Fibroblast of skin of left biceps (primary cell): ENCODE measurements around the gene TANGO2.

Source experiments
- DNase-seq, 2 experiments: peaks; one replicate each; pipeline ENCODE4 v3.0.0-alpha.2; 2013; ENCODE audit warnings: low read depth in 2 of 2

TANGO2 gene

DNA sequence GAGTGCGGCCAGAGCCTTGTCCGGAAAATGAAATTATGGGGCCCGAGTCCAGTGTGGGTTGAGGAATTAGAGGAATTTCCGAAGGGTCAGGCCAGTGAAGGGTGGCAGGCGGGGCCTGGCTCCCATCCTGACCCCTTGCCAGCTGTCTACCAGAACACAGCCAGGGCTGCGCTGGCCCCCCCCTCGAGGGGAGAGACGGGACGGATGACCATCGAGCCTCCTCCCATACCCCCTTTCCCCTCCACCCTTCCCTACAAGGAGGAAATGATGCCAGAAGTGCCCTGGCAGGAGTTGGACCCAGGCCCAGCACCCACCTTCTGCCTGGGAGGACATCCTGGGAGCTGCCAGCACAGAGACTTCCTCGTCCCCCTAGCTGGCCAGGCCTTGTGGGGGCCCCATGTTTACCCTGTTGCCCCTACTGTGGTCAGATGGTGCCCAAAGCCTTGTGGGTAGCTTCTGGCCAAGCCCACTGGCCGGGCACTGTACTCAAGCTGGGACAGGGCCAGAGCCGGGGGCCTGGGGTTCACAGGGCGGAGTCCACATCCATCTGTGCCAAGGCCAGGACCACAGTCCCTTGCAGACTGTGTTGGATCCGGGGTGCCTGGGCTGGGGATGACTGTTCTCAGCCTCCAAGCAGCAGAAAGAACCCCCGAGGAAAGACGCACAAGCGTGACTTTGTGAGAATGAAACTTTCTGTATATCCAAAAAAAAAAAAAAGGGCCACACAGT is 25.1 kb upstream of the TANGO2 start:
- no peak for DNase-seq

DNA sequence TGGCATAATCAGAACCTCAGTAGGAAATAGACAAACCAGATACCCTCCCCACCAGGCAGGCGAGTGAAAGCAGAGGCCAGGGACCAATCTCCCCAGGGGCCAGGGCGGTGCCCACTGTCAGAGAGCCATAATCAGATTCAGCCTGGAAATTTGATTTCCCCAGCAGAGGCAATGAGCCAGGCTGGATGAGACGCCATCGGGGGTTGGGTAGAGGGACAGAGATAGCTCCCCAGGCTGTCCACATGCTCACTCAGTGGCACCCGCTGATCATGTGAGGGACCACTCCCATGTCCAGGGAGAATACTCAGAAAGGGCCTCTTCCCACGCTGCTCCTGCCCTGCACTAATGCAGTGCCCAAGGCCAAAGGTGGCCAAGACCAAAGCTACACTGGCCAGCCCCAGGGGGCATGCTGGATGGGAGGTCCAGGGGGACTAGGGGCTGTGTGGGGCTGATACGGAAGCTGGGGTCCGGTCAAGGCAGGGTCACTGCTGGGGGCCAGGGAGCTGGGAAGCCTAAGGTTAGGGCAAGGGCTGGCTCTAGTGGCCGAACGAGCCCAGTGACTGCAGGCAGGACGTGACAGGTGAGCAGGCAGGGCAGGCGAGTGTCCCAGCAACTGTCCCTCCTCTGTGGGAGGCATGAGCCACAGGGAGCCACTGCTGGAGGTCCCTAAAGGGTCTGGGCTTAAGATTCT is 24.1 kb upstream of the TANGO2 start:
- DNase-seq = no peak

DNA sequence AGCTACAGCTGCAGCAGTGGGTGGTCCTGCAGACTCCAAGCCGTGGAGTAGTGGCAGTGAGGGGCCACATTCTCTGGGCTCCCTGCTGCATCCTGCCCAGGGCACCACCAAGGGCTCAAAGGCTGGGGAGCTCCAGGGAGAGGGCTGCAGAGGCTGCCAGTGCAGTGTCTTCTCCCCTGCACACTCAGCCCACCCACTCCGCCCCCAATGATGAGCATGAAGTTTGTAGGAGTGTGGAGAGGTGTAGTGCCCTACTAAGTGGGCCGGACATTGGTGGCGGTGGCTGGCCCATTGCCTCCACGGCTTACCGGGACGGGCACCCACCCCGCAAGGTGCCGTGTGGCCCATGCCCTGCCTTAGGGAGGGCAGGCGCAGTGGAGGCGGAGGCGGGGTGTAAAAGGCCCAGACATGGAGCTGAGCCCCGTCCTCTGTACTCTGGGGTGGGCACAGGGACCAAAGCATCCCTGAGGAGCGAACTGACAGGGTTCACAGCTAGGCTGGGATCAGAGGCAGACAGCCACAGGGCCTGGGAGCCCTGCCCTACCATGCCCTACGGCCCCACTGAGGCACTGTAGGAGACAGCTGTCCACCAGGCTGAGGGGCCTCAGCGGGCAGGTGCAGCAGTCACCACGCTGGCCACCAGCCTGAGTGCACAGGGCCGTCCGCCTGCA is 23.2 kb upstream of the TANGO2 start:
- no peak for DNase-seq

DNA sequence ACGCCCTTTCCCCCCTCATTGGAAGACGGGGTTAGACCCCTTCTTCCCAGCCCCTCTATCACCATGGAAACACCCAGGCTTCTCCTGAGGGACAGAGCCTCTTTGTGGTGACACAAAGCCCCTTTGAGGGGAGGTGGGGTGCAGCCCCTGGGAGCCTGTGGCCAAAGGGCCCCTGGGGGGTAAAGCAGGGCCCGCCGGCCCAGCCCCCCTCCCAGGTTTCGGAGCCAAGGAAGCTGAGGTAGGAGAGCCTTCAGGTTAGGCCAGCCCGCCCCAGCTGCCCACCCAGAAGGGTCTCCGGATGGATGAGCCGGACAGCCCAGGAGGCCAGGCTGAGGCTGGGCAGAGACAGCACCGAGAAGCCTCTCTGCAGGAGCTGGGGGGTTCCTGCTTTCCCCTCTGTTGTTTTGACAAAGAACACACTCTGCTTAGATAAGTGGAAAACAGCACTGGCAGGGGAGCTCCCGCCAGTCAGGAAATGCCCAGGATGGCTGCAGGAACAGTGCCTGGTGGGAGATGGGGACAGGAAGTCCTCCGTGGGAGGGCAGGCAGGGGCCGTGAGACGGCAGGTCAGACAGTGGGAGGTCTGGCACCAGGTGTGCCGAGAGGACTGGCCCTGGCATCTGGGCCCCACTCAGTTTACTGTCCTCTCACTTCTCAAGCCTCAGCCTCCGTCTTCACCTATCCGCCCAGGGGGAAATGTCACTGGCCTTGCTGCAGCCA is 22.5 kb upstream of the TANGO2 start:
- DNase-seq = no peak

DNA sequence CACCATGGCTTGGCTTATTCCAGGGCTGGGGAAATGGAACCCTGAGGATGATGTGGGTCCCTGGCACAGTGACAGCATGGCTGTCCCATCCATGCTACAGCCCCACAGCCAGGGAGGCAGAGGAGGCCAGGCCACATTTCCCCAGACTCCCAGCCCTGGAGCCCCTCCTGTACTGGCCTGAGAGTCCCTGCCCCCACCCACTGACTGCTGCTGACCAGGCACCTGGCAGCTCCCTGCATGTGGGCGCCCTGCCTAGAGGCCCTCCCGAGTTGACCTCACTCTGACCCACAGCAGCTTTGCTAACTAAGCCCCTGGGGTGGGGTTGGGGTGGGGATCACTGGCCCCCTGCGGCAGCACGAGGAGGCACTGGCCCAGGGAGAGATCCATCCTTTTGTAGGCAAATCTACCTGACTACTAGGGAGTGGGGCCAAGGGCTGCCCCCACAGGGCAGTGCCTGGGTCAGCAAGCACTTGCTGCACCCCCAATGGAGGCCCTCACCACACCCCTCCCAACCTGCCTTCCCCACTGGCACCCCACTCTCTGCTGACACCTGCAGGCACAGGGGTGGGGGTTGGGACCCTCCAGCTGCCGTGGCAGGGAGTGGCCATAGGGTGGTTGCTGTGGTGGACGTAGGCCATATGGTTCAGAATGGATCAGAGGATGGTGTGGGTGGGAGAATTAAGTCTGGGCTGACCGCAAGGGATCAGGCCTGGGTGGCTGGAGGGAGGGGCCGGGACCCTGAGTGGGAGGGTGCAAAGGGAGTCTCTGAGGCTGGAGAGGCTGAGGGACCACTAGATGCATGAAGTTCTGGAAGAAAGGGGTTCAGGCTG is 21.7 kb upstream of the TANGO2 start:
- DNase-seq = no peak

DNA sequence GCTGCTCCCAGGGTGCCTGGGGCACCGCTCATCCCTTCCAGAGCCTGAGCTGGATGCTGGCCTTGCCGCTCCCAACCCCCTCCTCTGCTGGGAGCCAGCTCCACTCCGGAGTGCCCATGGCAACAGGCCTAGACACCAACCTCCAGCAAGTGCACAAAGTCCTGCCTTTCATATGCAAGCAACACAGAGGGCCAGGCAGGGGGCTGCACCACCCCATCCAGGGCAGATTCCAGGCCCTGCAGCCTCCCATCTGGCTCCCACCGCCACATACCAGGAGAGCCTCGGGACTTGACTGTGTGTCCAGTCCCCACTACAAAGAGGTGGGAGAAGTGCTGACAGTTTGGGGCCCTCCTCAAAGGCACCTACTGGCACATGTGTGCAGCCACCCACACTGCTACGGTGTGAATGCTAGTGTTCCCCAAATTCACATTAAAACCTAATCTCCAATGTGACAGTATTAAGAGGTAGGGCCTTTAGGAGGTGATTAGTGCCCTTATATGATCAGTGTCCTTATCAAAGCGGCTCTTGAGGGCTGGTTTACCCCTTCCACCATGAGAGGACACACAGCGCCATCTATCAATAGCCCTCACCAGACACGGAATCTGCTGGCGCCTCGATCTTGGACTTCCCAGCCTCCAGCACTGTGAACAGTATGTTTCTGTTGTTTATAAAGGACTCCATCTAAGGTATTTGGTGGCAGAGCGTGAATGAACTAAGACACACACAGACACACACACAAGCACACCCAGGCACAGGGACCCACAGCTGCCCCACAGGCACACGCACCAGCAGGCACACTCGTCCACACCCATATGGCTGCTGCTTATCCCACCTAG is 20.4 kb upstream of the TANGO2 start:
- no peak for DNase-seq

DNA sequence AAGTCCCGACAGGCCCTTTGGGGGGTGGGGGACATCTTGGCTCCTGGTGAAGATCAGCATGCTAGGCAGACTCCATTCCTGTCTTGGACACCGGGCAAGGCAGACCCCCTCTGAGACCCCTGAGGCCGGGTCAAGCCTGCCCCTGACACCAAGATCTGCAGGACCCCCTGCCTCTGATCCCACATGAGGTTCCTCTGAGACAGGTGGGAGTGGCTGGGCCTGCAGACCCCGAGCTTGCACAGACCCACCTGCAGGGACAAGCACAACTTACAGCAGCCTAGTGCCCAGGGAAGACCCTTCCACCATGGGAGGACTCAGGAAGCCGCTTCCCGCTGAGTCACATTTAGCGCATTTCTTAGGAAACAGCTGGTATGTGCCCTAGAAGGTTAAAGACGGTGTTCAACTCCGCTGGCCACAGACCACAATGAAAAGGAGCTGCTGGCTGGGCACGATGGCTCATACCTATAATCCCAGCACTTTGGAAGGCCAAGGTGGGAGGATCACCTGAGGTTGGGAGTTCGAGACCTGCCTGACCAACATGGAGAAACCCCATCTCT is 19.8 kb upstream of the TANGO2 start:
- DNase-seq = no peak

DNA sequence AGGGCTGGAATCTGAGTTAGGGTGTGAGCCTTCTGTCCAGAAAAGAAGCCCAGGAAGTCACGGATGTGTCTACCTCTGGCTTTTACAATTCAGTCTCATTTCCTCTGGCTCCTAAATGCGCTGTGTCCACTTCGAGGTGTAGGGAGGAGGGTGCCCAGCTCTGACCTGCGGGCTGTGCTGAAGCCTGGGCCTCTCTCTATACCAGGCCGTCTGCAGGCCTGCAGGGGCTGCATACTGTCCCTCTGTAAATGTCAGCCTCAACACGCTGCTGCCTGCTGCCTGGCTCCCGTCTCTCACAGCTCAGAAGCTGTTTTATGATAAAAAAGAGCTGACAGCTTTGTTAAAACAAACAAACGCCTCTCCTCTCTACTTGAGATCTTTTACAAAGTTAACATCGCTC is 18.8 kb upstream of the TANGO2 start:
- no peak for DNase-seq

DNA sequence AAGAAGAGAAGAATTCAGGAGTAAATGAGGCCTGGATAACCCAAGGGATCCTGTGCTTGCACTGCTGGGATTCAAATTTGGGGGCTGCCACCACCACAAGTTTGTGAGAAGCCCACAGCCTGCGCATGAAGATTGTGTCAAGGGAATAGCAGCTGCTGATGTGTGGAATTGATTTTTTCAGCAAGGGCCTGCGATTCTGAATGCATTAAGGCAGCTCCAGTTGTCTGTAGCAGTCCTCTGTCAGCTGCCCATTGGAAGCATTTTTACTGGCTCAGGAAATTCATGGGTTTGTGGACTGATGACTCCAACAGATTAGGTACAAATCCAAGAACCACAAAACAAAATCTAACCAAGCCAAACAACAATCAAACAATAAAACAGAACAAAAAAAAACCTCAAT is 18.3 kb upstream of the TANGO2 start:
- DNase-seq = no peak

DNA sequence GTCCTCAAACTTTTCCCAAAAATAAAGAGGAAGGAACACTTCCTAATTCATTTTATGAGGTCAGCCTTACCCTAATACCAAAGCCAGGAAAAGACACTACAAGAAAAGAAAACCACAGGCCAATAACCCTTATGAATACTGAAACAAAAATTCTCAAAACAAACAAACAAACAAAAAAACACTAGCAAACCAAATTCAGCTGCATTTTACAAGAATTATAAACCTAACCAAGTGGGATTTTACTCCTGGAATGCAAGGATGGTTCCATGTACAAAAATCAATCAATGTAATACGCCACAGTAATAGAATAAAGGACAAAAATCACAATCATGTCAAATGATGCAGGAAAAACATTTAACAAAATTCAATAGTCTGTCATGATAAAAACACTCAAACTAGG is 17.6 kb upstream of the TANGO2 start:
- no peak for DNase-seq

DNA sequence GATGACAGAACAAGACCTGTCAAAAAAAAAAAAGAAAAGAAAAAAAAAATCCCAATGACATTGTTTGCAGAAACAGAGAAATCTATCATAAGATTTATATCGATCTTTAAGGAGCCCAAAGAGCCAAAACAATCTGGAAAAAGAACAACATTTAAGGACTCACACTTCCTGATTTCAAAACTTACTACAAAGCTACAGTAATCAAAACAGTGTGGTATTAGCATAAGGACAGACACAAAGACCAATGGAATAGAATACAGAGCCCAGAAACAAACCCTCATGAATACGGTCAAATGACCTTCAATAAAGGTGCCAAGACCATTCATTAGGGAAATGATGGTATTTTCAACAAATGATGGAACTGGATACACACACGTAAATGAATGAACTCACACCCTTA is 16.4 kb upstream of the TANGO2 start:
- DNase-seq = no peak

DNA sequence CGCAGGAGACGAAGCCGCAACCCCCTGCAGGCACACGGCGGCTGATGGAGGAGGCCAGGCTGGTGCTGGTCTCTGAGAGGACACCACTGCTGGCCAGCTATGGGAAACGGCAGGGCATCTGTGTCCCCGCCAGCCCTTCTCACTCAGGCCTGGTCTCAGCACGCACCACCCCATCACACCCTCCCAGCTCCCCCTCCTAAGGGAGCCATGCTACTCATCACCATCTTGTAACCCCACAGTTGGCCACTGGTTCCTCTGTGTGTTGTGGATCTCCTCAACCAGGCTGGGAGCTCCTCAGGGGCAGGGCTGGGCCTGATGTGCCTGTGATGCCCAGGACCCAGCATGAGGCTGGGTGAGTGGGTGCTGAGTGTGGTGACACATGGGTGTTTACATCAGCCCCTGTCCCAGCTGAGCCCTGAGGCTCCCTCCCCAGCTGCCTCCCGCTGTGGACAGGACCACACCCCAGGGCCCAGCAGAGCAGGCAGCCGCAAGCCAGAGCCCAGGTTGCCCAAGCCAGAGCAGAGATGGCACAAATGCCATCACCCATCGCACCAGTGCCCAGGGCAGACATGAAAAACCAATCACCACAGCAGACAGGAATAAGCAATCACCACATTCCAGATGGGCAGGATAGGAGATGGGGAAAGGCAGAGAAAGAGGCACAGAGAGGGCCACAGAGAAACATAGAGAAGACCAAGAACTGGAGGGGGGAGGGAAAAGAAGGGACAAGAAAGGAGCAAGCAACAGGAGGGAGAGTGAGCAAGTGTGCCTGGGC is 12.5 kb upstream of the TANGO2 start:
- DNase-seq = no peak

DNA sequence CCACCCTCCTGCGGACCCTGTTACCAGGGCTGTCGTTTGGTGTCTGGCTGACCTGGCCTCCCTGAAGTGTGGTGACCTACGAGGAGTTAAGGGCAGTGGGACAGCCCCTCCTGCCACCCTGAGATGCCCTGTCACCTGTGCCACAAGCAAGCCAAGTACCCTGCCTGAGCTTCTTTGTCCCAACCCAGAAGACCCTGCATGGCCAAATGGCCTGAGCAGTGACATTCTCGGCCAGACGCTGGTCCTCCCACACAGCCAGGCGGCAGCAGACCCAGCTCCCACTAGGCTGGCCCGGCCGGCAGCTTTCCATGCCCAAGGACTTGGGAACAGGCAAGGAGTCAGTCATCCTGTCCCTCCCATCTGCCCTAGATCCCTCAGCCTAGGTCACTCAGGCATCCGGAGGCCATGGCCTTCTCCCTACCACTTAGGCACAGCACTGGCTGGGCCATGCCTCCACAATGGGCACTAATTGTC is 11.9 kb upstream of the TANGO2 start:
- DNase-seq = no peak

DNA sequence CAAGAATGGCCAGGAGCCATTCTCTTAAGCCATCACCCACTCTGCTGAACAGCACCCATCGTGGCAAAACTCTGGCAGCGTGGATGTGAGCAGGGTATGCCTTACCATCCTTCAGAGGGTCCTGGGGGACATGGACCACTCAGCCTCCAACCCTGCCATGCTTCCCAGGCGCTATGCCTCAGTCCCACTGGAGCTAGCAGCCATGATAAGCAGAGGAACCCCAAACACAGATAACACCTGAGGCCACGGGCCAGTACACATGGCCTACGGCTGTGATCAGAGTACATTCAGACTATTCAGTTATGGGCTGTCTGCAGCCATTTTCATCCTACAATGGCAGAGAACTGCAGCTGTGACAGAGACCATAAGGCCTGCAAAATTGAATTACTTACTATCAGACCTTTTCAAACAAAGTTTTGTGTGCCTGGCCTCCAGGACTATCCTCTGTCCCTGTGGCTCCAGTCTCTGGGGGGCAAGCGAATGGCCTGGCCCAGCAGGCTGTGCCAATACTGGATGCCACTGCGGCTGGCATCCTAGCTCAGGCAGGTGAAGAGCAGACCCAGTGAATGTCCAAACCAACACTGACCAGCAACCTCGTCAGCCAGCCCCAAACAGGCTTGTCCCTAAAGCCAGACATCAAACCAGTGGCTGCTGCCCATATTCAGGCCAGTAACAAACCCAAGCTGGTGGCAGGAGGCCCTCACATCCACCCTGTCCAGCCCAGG is 11.2 kb upstream of the TANGO2 start:
- no peak for DNase-seq

DNA sequence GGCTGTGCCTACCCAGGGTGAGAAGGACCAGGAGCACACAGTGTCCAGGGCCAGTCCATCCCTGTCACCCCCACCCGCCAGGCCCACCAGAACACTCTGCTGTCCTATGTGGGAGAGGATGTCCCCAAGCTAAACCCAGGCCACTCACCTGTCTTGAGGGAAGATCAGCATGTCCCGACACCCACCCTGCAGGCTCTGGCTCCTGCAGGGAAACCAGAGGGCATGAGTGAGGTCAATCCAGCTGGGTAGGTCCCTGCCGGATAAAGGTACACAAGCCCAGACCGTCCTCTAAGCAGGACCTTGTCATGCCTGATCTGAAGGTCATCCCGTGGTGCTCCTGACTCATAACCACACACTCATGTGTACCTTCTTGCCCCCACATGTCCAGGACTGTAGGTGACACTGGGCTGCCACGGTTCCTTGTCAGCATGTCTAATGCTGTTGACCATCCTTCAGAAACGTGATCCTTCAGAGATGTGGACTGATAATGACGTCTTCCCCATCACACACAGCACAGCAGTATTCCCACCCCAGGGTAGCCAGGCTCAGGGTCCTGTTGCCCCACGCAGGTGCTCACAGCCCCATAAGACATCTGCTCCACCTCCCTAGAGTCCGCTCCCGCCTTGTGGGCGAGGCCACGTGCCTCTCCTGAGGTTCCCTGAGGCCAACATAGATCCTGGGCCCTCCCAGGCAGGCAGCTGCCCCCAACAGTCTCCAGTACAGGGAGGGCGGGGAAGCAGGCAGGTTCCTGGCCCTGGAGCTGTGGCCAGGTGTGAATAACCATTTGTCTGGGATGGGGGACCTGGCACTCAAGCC is 10.4 kb upstream of the TANGO2 start:
- no peak for DNase-seq

DNA sequence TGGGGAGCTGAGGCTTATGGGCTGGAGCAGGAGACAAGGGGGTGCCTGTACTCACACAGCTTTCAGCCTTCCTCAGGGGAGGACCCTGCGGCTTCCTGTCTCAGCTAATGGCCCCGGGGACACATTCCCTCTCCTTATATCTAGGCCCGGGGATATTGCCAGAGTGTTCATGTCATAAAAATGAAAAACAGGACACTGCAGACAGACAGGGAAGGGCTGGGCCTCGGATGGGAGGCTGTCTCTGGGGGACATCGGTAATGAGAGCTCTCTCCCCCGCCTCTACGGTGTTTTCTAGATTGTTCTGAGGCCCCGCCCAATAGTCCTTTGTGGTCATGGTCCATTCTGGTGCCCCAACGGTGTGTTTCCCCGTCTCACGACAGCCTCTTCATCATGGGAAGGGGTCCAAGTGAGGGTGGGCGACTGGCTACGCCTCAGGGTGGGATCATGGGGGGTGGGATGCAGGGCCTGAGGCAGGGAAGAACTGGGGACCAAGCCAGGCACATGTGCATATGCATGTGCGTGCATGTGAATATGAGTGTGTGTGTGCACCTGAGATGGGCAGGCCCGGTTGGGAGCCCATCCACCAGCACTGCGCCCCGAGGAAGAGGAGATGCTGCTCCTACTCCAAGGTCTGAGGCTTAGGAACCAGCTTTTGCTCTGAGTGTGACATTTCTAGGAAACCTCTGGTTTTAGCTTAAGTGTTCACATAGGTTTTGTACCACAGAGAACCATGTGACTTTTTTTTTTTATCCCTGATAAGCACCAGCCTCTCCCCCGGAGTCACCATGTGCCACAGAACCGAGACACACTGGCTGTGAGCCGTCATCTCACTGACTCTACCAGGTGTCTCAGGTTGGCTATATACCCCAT is 9.6 kb upstream of the TANGO2 start:
- no peak for DNase-seq
